HG03060 (cell line): Measurements from ENCODE around the gene ATF3.

Experiments used
- ATAC-seq: cut with Tn5 transposase; IDR thresholded peaks from one replicate; pipeline ENCODE4 v1.9.1; 2021; ENCODE audit warnings: low read depth, moderate number of reproducible peaks; ENCODE audit not compliant: unreplicated experiment

The ATF3 gene, protein sequence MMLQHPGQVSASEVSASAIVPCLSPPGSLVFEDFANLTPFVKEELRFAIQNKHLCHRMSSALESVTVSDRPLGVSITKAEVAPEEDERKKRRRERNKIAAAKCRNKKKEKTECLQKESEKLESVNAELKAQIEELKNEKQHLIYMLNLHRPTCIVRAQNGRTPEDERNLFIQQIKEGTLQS

DNA sequence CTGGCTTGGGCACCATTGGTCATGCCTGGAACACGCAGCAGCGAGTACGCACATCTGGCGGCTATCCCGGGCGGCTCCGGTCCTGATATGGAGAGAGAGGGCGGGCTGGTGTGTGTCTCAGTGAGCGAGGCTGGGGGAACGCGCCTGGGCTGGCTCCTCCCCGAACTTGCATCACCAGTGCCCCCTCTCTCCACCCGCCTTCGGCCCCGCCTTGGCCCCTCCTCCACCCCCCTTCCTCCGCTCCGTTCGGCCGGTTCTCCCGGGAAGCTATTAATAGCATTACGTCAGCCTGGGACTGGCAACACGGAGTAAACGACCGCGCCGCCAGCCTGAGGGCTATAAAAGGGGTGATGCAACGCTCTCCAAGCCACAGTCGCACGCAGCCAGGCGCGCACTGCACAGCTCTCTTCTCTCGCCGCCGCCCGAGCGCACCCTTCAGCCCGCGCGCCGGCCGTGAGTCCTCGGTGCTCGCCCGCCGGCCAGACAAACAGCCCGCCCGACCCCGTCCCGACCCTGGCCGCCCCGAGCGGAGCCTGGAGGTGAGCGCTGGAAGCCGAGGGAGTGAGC lies at the start of gene ATF3:
Gene ATF3, plus strand, starts transcription at position 370 of the 567 bp plus-strand sequence. CDS start 6,261 bp downstream, outside the sequence.
- peak; percentile 38 for ATAC-seq

DNA sequence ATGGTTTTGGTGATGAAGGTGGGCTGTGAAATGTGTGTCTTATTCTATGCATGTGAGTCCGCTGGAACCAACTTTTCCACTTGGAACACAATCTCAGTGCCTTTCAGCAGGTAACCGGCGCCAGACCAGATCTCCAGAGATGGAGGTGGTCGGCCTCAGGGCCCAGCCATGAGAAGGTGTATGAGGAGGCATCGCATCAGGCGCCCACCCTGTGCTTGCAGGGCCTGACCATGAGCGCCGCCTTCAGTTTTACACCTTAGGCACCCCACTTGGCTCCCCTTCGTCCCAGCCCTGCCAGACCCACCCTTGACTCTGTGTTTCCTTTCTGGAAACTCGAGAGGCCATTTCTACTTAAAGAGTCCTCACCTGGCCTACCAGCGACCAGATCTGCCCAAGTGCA lies 48.6 kb upstream of the ATF3 start:
- no peak for ATAC-seq

DNA sequence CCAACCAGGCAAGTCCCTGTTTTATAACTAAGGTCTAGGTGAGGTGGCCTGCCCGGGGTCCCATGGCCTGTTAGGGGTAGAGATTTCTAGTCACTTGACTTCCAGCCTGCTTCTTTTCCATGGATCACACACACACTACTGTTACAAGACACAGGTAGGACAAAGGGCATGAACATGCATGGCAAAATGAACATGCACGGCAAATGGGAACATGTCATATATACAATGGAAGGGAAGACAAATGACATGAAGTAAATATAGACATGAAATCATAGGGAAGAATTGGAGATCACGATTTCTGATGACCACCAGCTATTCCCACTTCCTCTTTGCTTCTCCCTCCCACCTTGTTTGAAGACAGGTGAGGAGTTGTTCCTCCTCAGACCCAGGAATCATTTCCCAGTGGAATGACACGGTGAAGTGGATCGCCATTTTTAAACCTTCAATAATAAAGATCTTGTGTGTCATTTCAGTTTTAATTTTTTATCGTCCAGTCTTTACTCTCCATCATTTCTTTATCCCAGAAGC lies 47.6 kb upstream of the ATF3 start:
- no peak for ATAC-seq

DNA sequence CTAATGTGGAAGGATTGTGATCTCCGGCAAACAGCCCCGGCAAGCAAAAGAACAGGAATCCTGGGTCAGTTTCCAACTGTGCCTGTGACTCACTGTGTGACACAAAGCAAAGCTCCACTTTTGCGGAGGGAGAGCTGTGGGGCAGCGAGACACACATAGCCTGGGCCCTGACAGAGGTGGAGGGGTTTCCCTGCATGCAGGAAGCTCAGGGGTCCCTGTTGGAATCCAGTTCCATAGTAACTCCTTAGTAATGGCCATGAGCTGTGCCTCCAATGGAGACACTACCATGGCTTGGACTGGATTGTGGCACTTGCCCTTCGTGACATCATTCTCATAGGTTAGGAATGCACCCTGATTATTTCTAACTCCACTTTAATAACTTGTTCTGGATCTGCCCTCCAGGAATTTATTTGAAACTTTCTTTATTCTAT lies 47.0 kb upstream of the ATF3 start:
- no peak for ATAC-seq

DNA sequence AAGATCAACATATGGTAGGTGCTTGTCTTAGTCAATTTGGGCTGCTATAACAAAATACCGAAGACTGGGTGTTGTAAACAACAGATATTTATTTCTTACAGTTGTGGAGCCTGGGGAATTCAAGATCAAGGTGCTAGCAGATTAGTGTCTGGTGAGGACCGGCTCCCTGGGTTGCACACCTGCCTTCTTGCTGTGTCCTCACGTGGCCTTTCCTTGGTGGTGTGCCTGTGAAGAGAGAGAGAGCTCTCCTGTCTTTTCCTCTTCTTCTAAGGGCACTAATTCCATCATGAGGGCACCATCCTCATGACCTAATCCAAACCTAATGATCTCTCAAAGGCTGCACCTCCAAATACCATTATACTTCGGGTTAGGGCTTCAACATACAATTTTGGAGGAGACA lies 45.8 kb upstream of the ATF3 start:
- ATAC-seq, result no peak

DNA sequence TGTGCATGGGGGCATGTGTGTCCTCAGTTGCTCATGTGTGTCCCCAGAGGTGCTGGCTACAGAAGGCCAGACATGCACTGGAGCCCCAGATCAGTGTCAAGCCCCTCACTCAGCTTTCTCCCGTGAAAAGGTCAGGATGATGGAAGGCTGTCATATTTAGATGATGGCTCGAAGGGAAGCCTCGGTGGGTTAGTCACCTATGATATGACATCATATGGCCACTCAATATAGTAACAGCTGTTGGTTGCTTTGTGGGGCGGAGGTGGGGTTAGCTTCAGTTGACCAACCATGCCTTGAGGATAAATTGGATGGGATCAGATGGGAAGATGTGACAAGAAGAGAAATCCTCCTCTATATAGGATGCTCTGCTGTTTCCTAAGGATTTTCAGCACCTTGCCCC lies 43.5 kb upstream of the ATF3 start:
- no peak for ATAC-seq

DNA sequence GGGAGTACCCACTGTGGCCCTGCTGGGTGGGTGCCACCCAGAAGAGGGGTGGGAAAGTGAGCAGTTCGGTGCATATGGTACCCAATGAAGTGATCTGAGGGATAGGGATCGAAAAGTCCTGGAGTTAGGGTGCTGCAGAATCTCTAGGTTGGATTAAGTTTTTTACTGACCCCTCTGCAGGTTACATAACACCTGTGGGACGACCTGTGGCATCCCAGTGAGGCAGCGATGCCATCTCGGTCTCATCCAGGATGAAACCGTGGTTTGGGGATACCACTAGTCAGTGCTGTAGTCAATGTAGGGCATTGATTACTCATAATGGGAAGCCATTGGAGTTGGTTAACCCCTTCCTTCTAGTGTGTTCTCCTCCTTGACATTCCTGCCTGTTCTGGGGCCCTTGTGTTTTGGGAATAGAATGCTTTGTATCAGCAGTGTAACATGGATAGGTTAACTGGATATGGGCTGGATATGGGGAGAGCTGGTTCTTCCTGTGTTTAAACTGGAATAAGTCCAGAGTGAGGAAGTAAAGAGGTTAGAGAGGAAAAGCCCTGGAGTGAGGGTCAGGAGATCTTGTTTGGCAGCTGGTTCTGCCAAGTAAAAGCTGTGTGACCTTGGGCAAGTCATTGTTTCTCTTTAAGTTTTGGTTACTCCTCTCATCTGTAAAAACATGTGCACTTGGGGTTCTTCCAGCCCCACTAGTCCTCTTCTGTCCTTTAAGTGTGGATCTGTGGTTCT lies 42.8 kb upstream of the ATF3 start:
- ATAC-seq, result no peak

DNA sequence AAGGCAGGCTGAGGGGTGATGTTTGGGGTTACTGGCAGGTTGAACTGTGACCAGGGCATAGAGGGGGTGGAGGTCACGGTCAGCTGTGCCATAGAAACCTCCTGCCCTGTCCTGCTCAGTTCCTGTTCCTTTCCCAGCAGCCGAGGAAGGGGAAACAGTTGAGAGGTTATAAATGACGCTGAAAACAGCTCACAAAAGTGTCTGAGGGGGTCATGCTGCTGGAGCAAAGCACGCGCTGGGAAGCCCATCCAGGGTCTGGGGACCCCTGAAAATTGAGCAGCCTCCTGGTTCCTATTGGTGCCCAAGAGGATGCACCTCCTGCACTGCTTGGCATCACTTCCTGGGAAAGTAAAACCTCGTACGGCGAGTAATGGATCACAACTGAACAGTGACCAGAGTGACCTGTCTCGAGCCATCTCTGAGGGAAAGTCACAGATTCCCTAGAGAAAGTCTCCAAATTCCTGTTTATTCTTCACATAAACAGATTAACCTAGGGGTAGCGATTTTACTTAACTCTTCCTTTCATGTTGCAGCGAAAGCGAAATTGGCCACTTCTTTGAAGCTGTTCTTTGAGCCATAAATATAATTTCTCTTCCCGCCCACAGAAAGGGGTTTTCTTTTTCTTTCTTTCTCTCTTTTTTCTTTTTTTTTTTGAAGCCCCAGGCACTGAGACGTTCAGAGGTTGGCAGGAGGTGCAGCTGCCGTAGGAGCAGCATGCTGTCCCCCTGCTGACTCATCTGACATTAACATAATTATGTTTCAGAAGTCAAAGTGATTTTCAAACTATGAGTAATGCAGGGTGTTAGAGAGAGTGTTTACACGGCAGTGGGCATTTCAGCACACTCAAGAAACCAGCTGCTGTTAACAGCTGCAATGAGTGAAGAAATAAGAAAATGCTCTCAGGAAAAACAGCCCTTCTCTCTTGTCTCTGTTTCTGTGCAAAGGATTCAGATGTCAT lies 41.8 kb upstream of the ATF3 start:
- ATAC-seq, result peak; percentile 98

DNA sequence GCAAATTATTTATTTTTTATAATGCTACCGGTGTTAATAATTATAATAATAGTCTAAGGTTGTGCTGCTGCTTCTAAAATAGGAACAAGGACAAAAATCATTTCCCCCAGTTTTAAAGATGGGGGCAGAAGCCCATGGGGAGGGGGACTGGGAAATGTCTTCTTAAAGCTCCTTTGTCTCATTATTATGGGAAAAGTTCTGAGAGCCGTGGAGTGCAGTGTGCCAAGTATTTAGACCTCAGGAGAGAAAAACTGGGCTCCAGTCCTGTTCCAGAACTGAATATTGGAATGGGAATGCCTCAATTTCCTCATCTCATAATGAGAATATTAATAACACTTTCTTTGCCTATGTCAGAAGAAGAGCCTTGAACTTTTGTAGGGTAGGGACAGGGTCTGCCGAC lies 40.9 kb upstream of the ATF3 start:
- ATAC-seq, result no peak

DNA sequence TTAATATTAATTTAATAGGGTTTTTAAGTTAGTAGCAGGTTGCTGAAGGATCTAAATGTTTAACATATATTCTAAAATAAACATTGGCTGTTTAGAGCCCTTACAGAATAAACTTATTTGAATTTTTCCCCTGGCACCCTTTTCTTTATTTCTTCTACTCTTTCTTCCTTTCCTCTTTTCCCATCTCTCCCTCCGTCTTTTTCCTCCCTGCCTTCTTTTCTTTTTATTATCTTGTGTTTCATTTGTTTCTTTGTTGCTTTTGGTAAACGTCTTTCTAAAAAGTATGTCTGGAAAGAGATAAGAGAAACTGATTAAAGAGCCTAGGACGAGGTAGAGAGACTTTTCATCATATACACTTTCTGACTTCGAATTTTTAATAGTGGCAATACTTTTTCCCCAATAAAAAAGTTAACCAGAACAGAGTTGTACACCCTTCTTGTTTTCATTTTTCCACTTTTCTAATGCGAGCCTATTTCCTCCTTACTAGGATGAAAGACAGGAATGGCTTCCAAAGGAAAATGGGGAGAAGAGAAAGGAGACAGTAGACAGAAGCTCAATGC lies 39.5 kb upstream of the ATF3 start:
- ATAC-seq, result no peak

DNA sequence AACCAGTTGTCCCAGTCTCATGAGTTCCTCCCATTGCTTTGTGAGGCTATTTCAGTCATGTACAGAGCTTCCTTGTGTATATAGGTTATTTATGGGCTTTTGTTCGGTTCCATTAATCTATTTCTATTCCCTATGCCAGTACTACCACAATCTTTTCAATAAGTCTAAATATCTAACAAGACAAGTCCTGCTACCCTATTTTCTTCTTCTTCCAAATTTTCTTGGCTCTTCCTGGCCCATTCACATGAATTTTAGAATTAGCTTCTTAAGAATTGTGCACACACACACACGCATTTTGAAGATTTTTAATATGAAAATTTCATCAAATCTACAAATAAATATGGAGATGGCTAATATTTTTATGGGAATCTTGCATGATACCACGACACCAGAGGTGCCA lies 33.8 kb upstream of the ATF3 start:
- no peak for ATAC-seq

DNA sequence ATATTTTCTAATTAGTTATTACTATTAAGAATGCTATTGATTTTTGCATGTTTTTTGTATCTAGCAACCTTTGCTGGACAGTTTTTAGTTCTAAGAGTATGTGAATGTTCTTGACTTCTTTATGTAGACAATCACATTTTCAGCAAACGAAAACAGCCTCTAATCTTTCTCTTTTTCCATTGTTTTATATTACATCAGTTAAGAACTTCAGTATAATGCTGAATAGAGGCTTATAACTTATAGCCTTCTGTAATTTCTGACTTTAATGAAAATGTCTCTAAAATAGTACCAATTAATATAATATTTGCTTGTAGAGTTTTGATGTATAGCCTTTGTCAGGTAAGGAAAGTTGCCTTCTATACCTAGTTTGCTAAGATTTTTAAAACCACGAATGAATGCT lies 33.2 kb upstream of the ATF3 start:
- no peak for ATAC-seq

DNA sequence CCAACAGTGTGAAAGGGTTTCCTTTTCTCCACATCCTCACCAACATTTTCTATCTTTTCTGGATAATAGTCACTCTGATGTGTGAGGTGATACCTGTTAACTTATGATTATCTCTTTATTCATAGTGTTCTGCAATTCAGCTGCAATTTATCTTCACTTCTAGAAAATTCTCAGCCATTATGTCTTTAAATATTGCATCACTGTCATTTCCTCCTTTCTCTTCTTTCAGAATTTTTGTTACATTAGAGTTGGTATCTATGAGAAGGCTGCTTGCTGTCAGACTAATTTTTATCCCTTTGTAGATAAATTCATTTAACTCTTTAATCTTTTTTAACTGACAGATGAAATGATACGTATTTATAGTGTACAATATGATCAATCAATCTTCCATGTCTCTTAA lies 30.5 kb upstream of the ATF3 start:
- no peak for ATAC-seq

DNA sequence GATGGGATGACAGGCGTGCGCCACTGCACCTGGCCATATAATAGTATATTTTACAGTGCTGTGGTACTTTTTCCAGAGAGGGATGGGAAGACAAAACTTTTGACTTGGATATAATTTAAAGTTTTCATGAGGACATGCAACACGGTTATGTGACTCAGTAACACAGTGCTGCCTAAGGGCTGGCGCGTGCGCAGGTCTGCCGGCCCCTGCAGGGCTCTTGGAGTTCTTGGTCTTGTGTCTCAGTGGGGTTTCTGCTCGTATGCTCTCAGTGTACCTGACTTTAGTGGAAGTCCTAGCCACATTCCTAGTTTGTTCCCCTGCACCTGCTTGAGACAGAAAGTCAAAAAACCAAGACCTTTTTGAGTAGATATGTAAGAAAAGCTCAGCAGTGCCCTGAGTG lies 27.5 kb upstream of the ATF3 start:
- ATAC-seq, result no peak

DNA sequence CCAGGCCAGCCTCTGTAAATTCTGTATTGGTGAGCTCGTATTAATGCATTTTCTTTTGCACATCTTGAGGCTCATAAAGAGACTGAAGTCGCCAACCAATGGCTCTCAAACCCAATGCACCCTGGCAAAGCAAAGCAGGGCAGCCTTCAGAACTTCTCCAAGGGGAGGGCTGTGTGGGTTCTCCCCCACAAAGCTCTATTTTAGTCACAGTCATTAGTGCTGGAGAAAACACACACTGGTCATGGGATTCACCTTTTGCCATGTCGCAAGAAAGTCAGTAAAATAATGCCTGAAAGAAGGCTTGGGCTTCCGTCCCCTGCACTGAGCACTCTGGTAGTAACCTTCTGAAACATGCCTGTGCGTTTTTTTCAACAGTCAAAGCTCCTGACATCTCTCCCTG lies 26.3 kb upstream of the ATF3 start:
- no peak for ATAC-seq

DNA sequence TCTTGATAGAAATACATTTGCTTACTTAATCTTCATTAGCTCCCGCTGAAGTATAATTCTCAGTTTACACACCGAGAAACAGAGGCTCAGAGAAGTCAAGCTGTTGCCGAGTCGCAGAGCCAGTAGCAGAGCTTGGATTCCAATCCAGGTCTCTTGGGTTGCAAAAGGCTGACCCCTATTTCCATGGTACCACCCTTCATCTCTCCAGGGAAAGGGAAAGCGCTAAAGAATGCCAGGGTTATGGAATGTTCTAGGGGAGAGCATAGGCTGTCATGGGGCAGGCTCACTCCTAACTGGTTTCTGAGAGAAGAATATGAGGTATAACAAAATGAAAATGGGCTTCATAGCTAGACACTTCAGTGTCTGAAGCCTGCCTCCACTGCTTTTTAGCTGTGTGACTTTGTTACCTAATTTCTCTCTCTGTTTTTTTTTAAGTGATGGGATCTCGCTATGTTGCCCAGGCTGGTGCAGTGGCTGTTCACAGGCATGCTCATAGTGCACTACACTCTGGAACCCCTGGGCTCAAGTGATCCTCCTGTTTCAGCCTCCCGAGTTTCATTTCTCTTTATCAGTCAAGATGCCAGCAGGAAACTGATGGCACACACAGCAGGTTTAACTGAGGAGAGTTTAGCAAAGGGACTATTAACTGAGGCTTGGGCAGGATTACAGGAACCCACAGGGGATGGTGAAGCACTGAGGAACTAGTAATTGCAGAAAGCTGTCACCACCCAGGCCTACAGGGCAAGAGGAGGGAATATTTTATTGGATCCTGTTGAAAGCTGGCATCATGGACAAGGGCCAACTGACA lies 25.5 kb upstream of the ATF3 start:
- ATAC-seq, result no peak

DNA sequence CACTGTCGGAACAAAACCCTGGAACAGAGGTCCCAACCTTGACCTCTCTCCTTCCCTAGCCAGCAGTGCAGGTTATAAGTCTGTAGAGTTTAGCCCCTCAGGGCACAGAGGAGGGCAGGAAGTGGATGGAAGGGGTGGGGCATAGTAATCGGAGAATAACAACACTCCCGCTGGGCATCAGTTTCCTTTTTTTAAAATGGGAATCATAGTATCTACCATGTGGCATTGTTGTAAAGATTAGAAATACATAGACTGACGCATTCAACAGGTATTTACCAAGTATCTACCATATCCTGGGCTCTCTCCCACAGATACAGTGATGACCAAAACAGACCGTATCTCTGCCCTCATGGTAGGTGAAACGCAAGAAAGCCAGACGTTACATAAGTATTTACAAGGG lies 24.9 kb upstream of the ATF3 start:
- ATAC-seq, result no peak

DNA sequence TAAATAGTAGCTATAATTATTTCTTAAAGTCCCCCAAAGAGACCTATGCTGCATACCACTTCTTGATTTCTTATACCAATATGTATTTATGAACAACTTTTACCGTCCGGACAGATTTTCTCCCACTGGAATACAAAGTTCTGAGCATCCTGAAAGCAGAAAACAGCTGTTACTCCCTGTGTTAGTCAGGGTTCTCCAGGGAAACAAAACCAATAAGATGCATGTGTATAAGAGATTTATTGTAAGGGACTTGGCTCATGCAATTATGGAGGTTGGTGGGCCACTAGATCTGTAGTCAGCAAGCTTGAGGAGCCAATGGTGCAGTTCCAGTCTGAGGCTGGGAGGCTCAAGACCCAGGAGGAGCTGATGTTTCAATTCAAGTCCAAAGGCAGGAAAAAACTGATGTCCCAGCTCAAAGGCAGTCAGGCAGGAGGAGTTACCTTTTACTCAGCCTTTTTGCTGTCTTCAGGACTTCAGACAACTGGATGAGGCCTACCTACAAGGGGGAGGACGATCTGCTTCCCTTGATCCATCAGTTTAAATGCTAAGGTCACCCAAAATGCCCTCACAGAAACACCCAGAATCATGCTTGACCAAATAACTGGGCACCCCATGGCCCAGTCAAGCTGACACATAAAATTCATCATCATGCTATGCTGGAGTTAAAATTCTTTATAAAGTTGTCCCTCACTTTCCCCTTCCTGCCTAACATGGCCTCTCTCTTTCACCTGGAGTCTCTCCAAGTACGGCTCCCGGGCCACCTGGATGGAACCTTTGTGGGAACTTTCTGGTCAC lies 24.3 kb upstream of the ATF3 start:
- no peak for ATAC-seq

DNA sequence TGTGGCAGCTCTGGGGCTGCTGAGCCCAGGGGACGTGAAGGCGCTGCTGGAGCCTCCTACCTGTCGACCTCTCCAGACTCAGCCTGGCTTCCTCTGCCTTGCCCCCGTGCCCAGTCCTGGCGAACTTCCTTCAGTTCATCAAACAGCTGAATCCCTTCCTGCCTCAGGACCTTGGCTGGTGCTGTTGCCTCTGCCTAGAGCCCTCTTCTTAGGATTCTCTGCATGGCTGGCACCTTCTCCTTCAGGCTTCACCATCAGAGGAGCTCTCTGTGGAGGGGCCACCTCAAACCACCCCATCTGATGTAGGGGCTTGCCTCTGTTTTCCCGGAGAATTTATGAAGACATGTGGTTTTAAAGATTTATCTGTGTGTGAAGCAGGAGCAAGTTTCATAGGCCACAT lies 23.4 kb upstream of the ATF3 start:
- no peak for ATAC-seq
